IMR-90 (cell line): ENCODE data around the gene TANC2. TPM values are rescaled to one million over a fixed set of nuclear protein-coding genes. Genes with fewer than 3 reads are reported as not detected.

Source experiments
- ATAC-seq: fragments of 200-7000 bp; cut with Tn5 transposase; 2 replicates; pipeline ENCODE4 v1.9.1; 2020; ENCODE audit warnings: low read depth, mild to moderate bottlenecking, moderate library complexity
- BruUV-seq: library from RNA; stranded (reverse); fragments of 400-500 nt; replicated peaks from 2 replicates; lab custom pipeline; 2021; lab: Mats Ljungman, UMichigan
- CTCF ChIA-PET: fragments of 300-600 bp; formaldehyde crosslinking; extraction: SDS; loops from one replicate; lab custom pipeline; 2021; ENCODE audit warnings: antibody characterized with exemption; lab: Yijun Ruan, JAX
- POLR2A ChIA-PET: fragments of 300-600 bp; sonication (Branson Sonifier 250); formaldehyde crosslinking; loops from one replicate; lab custom pipeline; 2022; ENCODE audit warnings: antibody characterized with exemption; ENCODE audit not compliant: unreplicated experiment; lab: Charles Lee
- DNase-seq: peaks from one replicate; pipeline ENCODE4 v3.0.0; 2013
- H2AFZ ChIP-seq: replicated peaks from 2 replicates; pipeline ENCODE3; 2013; ENCODE audit warnings: low read length, mild to moderate bottlenecking; ENCODE audit not compliant: poor library complexity
- H2AK5ac ChIP-seq: 2 replicates; pipeline ENCODE4 v1.6.1; 2013; ENCODE audit warnings: low read depth, low read length, inconsistent platforms
- H2AK9ac ChIP-seq: replicated peaks from 2 replicates; pipeline ENCODE3; 2013; ENCODE audit warnings: mild to moderate bottlenecking, low read depth, low read length, moderate library complexity; ENCODE audit not compliant: poor library complexity
- H2BK120ac ChIP-seq: 2 replicates; pipeline ENCODE4 v1.6.1; 2013; ENCODE audit warnings: low read depth, low read length, inconsistent platforms
- H2BK15ac ChIP-seq: 3 replicates; pipeline ENCODE4 v1.6.1; 2013; ENCODE audit warnings: low read depth, low read length, inconsistent platforms
- H2BK20ac ChIP-seq: 2 replicates; pipeline ENCODE4 v1.6.1; 2013; ENCODE audit warnings: low read depth, mild to moderate bottlenecking, inconsistent platforms, low read length, moderate library complexity
- H2BK5ac ChIP-seq: 2 replicates; pipeline ENCODE4 v1.6.1; 2013; ENCODE audit warnings: mild to moderate bottlenecking, low read depth, low read length, inconsistent platforms; ENCODE audit not compliant: poor library complexity, severe bottlenecking
- H3K14ac ChIP-seq: replicated peaks from 2 replicates; pipeline ENCODE4 v1.6.1; 2013; ENCODE audit warnings: low read depth, low read length, inconsistent platforms
- H3K18ac ChIP-seq: 2 replicates; pipeline ENCODE4 v1.6.1; 2013; ENCODE audit warnings: low read depth, low read length, control low read depth
- H3K23ac ChIP-seq: 2 replicates; pipeline ENCODE4 v1.6.1; 2013; ENCODE audit warnings: low read depth, low read length, inconsistent platforms
- H3K27ac ChIP-seq: 2 replicates; pipeline ENCODE4 v1.5.1; 2013; ENCODE audit warnings: mild to moderate bottlenecking, control low read depth, low read length; ENCODE audit not compliant: insufficient read depth
- H3K27me3 ChIP-seq: 2 replicates; pipeline ENCODE4 v1.6.1; 2013; ENCODE audit warnings: low read length; ENCODE audit not compliant: control insufficient read depth, insufficient read depth
- H3K36me3 ChIP-seq: 2 replicates; pipeline ENCODE4 v1.6.1; 2013; ENCODE audit warnings: low read length, mixed read lengths; ENCODE audit not compliant: control insufficient read depth, insufficient read depth
- H3K4ac ChIP-seq: 2 replicates; pipeline ENCODE4 v1.6.1; 2013; ENCODE audit warnings: low read depth, low read length, inconsistent platforms
- H3K4me1 ChIP-seq: 2 replicates; pipeline ENCODE4 v1.6.1; 2013; ENCODE audit warnings: low read length, mixed read lengths; ENCODE audit not compliant: control insufficient read depth, insufficient read depth
- H3K4me2 ChIP-seq: 2 replicates; pipeline ENCODE4 v1.6.1; 2013; ENCODE audit warnings: low read depth, mild to moderate bottlenecking, control low read depth, low read length, moderate library complexity
- H3K4me3 ChIP-seq: 2 replicates; pipeline ENCODE4 v1.5.1; 2013; ENCODE audit warnings: low read depth, mild to moderate bottlenecking, control low read depth, low read length, moderate library complexity; ENCODE audit not compliant: insufficient read depth
- H3K56ac ChIP-seq: 2 replicates; pipeline ENCODE4 v1.6.1; 2013; ENCODE audit warnings: low read length, inconsistent platforms; ENCODE audit not compliant: insufficient read depth; ENCODE audit errors: extremely low read depth
- H3K79me1 ChIP-seq, 2 experiments: 2 replicates each; pipeline ENCODE4 v1.6.1; 2013; ENCODE audit warnings: low read length in 2 of 2, inconsistent platforms in 1 of 2, low read depth in 1 of 2
- H3K9ac ChIP-seq: 2 replicates; pipeline ENCODE4 v1.6.1; 2013; ENCODE audit warnings: low read depth, low read length, control low read depth
- H3K9me1 ChIP-seq: 2 replicates; pipeline ENCODE4 v1.6.1; 2013; ENCODE audit warnings: low read length, inconsistent platforms; ENCODE audit not compliant: insufficient read depth
- H3K9me3 ChIP-seq: 2 replicates; pipeline ENCODE4 v1.6.1; 2013; ENCODE audit warnings: low read length; ENCODE audit not compliant: control insufficient read depth, insufficient read depth
- H4K20me1 ChIP-seq: 2 replicates; pipeline ENCODE4 v1.6.1; 2013; ENCODE audit warnings: low read length, inconsistent platforms; ENCODE audit not compliant: insufficient read depth
- H4K5ac ChIP-seq: 2 replicates; pipeline ENCODE4 v1.6.1; 2013; ENCODE audit warnings: mild to moderate bottlenecking, low read depth, low read length, control low read depth
- H4K8ac ChIP-seq, 2 experiments: 2 replicates each; pipeline ENCODE4 v1.6.1; 2013; ENCODE audit warnings: low read depth in 2 of 2, low read length in 2 of 2, control low read depth in 1 of 2, inconsistent platforms in 1 of 2
- H4K91ac ChIP-seq: 2 replicates; pipeline ENCODE4 v1.6.1; 2013; ENCODE audit warnings: low read depth, low read length, inconsistent platforms; ENCODE audit not compliant: insufficient read depth
- BHLHE40 ChIP-seq: fragments of 150-350 bp; IDR thresholded peaks from 2 replicates; pipeline ENCODE4 v1.6.1; 2016; ENCODE audit warnings: mild to moderate bottlenecking, low read depth, low read length
- MXI1 ChIP-seq: IDR thresholded peaks from 2 replicates; pipeline ENCODE4 v1.6.1; 2012; ENCODE audit warnings: low read depth, mild to moderate bottlenecking, low read length, moderate library complexity, borderline replicate concordance
- NFE2L2 ChIP-seq: fragments of 150-350 bp; IDR thresholded peaks from 2 replicates; pipeline ENCODE4 v1.6.1; 2016; ENCODE audit warnings: low read depth, mild to moderate bottlenecking, low read length
- POLR2A ChIP-seq: IDR thresholded peaks from 2 replicates; pipeline ENCODE4 v1.6.1; 2012; ENCODE audit warnings: mild to moderate bottlenecking, low read depth, low read length
- RCOR1 ChIP-seq: IDR thresholded peaks from 2 replicates; pipeline ENCODE4 v1.6.1; 2012; ENCODE audit warnings: mild to moderate bottlenecking, low read length, improper control_type of control experiment; ENCODE audit not compliant: insufficient replicate concordance
- WGBS, 2 experiments: methylation state at CpG; one replicate each; pipeline versions ENCODE4 v1.1.5 to v1.1.7; 2013; ENCODE audit warnings: missing lambda C conversion rate in 2 of 2; ENCODE audit not compliant: insufficient read length in 1 of 2; ENCODE audit errors: extremely low coverage in 2 of 2; 5-methylcytosine and 5-hydroxymethylcytosine counted together
- dilution Hi-C: fragments of 300-500 bp; cut with HindIII; formaldehyde crosslinking; loops from one replicate; pipeline ENCODE4 v1.14.3; 2018; ENCODE audit warnings: low sequenced_read_pairs; ENCODE audit not compliant: unreplicated experiment
- in situ Hi-C: fragments of 300-500 bp; cut with MboI; formaldehyde crosslinking; loops from 3 replicates; pipeline ENCODE4 v1.14.3; 2019; ENCODE audit warnings: low sequenced_read_pairs, inconsistent platforms, mixed read lengths
- intact Hi-C: fragments of 100-400 bp; cut with micrococcal nuclease; formaldehyde crosslinking; loops from 2 replicates; pipeline ENCODE4 v1.10.0; 2022
- polyA plus RNA-seq, 3 experiments: library from polyadenylated mRNA; depleted of rRNA; stranded (reverse); fragments of >200 nt; gene quantifications; 2 replicates each; pipeline ENCODE4 v1.2.3, GENCODE V29; 2012; ENCODE audit warnings: low replicate concordance in 1 of 3
- total RNA-seq: library from RNA; depleted of rRNA; stranded (reverse); fragments of >200 nt; gene quantifications from 2 replicates; pipeline ENCODE4 v1.2.3, GENCODE V29; 2012
- TF ChIP-seq, protein P1 (sequence below): conservative IDR thresholded peaks from 2 replicates; pipeline ENCODE4 v1.5.1; 2012; ENCODE audit warnings: mild to moderate bottlenecking, low read depth, low read length, improper control_type of control experiment

The TANC2 gene
- total and polyA plus RNA-seq, 2 of the 4 experiments (the other 2 are of a cell fraction) = 20.6 to 41.4 TPM

DNA sequence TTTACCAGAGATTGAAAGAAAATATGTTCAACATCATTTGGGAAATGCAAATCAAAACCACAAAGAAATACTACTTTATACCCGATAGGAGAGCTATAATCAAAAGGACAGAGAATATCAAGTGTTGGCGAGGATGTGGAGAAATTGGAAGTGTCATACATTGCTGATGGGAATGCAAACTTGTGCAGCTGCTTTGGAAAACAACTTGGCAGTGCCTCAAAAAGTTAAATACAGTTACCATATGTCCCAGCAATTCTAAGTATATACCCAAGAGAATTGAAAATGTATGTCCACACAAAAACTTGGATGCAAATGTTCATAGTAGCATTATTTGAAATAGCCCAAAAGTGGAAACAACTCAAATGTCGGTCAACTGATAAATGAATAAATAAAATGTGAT is 17.0 kb upstream of the TANC2 start:
- Histone ChIP-seq H3K56ac (no peak overlapping the region), H3K9ac (no peak overlapping the region), H3K14ac (no peak overlapping the region), H4K8ac (no peak overlapping the region), H3K4me2 (no peak overlapping the region), H2BK5ac (no peak overlapping the region), H4K91ac (no peak overlapping the region), H2BK20ac (no peak overlapping the region), H3K79me1 (no peaks in the 10 kb centered on the region), H3K4me1 (no peaks in the 10 kb centered on the region), H3K9me1 (peaks cover 2% of the 10 kb centered on the region; the same call in 1 of the 2 replicates), H2BK120ac (no peak overlapping the region), H3K18ac (no peak overlapping the region), H2BK15ac (no peak overlapping the region), H4K20me1 (no peaks in the 10 kb centered on the region), H3K4me3 (no peak overlapping the region), H3K4ac (no peak overlapping the region), H3K9me3 (no peaks in the 10 kb centered on the region), H2AFZ (no peak overlapping the region), H4K5ac (no peak overlapping the region), H2AK9ac (no peak overlapping the region), H3K36me3 (no peaks in the 10 kb centered on the region), H3K27ac (no peak overlapping the region), H2AK5ac (no peak overlapping the region), H3K27me3 (no peaks in the 10 kb centered on the region; the same call in 1 of the 2 replicates), H3K23ac (no peak overlapping the region)
- CTCF ChIA-PET = no interaction called here
- in situ Hi-C loops (no loop called here), dilution Hi-C loops (no loop called here), intact Hi-C loops (no loop called here)
- no peak for ATAC-seq
- no TSS peak for BruUV-seq
- DNase-seq = no peak
- no CpG with 5 or more reads among the region's 3 CpGs for WGBS, 2 experiments
- no peak for TF ChIP-seq RCOR1
- no peak for TF ChIP-seq POLR2A
- no peak for TF ChIP-seq BHLHE40
- no peak for TF ChIP-seq NFE2L2
- TF ChIP-seq MXI1 = no peak
- TF ChIP-seq, protein P1, sequence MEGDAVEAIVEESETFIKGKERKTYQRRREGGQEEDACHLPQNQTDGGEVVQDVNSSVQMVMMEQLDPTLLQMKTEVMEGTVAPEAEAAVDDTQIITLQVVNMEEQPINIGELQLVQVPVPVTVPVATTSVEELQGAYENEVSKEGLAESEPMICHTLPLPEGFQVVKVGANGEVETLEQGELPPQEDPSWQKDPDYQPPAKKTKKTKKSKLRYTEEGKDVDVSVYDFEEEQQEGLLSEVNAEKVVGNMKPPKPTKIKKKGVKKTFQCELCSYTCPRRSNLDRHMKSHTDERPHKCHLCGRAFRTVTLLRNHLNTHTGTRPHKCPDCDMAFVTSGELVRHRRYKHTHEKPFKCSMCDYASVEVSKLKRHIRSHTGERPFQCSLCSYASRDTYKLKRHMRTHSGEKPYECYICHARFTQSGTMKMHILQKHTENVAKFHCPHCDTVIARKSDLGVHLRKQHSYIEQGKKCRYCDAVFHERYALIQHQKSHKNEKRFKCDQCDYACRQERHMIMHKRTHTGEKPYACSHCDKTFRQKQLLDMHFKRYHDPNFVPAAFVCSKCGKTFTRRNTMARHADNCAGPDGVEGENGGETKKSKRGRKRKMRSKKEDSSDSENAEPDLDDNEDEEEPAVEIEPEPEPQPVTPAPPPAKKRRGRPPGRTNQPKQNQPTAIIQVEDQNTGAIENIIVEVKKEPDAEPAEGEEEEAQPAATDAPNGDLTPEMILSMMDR = no peak
- POLR2A ChIA-PET = no interaction called here
